Measurements from ENCODE around the gene GRIK1. TPM values are rescaled to one million over a fixed set of nuclear protein-coding genes. Genes with fewer than 3 reads are reported as not detected.

Gene GRIK1
- total RNA-seq, 4 donors from 2014 or later: 0.13 to 0.97 (median 0.38) TPM

GRCh38 chr21:29753216-29753615 is 186.6 kb downstream of the GRIK1 start:
- Histone ChIP-seq H3K27me3 (no peaks in the 10 kb centered on the region), H3K4me1 (peaks cover 5% of the 10 kb centered on the region), H3K27ac (no peak overlapping the region), H3K4me3 (no peak overlapping the region), H3K9me3 (no peaks in the 10 kb centered on the region), H3K36me3 (no peaks in the 10 kb centered on the region)
- WGBS: 32% methylated on average over 3 of the region's 3 CpGs
- DNase-seq (ENCODE audit: low spot score in 2 of 2): no peak
- no peak for TF ChIP-seq POLR2A (IDR thresholded peaks at IDR 0.05)
- TF ChIP-seq CTCF (IDR thresholded peaks at IDR 0.05): no peak
- TF ChIP-seq POLR2AphosphoS5 (IDR thresholded peaks at IDR 0.05): no peak
- TF ChIP-seq EP300 (IDR thresholded peaks at IDR 0.05): no peak

GRCh38 chr21:29751473-29752185 is 188.2 kb downstream of the GRIK1 start:
- 91% methylated on average over 7 of the region's 7 CpGs for WGBS
- H3K4me3 ChIP-seq: no peak overlapping the region
- no peaks in the 10 kb centered on the region for H3K27me3 ChIP-seq
- no peaks in the 10 kb centered on the region for H3K36me3 ChIP-seq
- H3K9me3 ChIP-seq: no peaks in the 10 kb centered on the region
- TF ChIP-seq CTCF (IDR thresholded peaks at IDR 0.05) (no peak), EP300 (IDR thresholded peaks at IDR 0.05) (no peak), POLR2A (IDR thresholded peaks at IDR 0.05) (no peak), POLR2AphosphoS5 (IDR thresholded peaks at IDR 0.05) (no peak)
- no peak overlapping the region for H3K27ac ChIP-seq
- peaks cover 5% of the 10 kb centered on the region for H3K4me1 ChIP-seq
- DNase-seq (ENCODE audit: low spot score in 2 of 2): no peak

GRCh38 chr21:29749957-29750356 is 189.8 kb downstream of the GRIK1 start:
- H3K4me1 ChIP-seq: peaks cover 5% of the 10 kb centered on the region
- no peaks in the 10 kb centered on the region for H3K27me3 ChIP-seq
- H3K36me3 ChIP-seq: no peaks in the 10 kb centered on the region
- TF ChIP-seq EP300 (IDR thresholded peaks at IDR 0.05) (no peak), CTCF (IDR thresholded peaks at IDR 0.05) (no peak), POLR2AphosphoS5 (IDR thresholded peaks at IDR 0.05) (no peak), POLR2A (IDR thresholded peaks at IDR 0.05) (no peak)
- no peak overlapping the region for H3K27ac ChIP-seq
- H3K9me3 ChIP-seq: no peaks in the 10 kb centered on the region
- no peak overlapping the region for H3K4me3 ChIP-seq
- WGBS: 92% methylated on average over 1 of the region's 1 CpG
- DNase-seq (ENCODE audit: low spot score in 2 of 2): no peak

- DNase-seq (ENCODE audit: low spot score in 2 of 2): no peak
- WGBS: 88% methylated on average over 3 of the region's 3 CpGs
Measured at GRCh38 chr21:29749223-29749622, 190.6 kb downstream of the GRIK1 start.

More at GRCh38 chr21:29749223-29749622, 190.6 kb downstream of the GRIK1 start:
- Histone ChIP-seq H3K27ac (no peak overlapping the region), H3K4me1 (peaks cover 5% of the 10 kb centered on the region), H3K9me3 (no peaks in the 10 kb centered on the region), H3K27me3 (no peaks in the 10 kb centered on the region), H3K4me3 (no peak overlapping the region), H3K36me3 (no peaks in the 10 kb centered on the region)
- TF ChIP-seq POLR2AphosphoS5 (IDR thresholded peaks at IDR 0.05): no peak
- TF ChIP-seq EP300 (IDR thresholded peaks at IDR 0.05): no peak
- TF ChIP-seq CTCF (IDR thresholded peaks at IDR 0.05): no peak
- TF ChIP-seq POLR2A (IDR thresholded peaks at IDR 0.05): no peak

All from suprapubic skin (tissue), 4 donors.